DND-41 (cell line): Measurements from ENCODE around the gene ZNF473.

Source experiments
- ATAC-seq: fragments of 200-7000 bp; cut with Tn5 transposase; 3 replicates; pipeline ENCODE4 v1.9.1; 2021; ENCODE audit warnings: low read depth; ENCODE audit not compliant: insufficient read depth
- DNase-seq: peaks from one replicate; pipeline ENCODE4 v3.0.0-alpha.2; 2020
- H2AFZ ChIP-seq: 2 replicates; pipeline ENCODE4 v1.6.0; 2012; ENCODE audit warnings: low read depth, low read length
- H3K27ac ChIP-seq: 2 replicates; pipeline ENCODE4 v1.5.1; 2012; ENCODE audit warnings: low read length, inconsistent platforms
- H3K27me3 ChIP-seq: fragments of 200-600 bp; sonication (generic); 2 replicates; pipeline ENCODE4 v1.6.0; 2012; ENCODE audit warnings: low read length, mild to moderate bottlenecking, inconsistent platforms; ENCODE audit not compliant: insufficient read depth, poor library complexity
- H3K36me3 ChIP-seq: 2 replicates; pipeline ENCODE4 v1.5.1; 2012; ENCODE audit warnings: low read length, inconsistent platforms; ENCODE audit not compliant: insufficient read depth
- H3K4me1 ChIP-seq: 2 replicates; pipeline ENCODE4 v1.5.1; 2012; ENCODE audit warnings: mild to moderate bottlenecking, low read length; ENCODE audit not compliant: insufficient read depth
- H3K4me2 ChIP-seq: 2 replicates; pipeline ENCODE4 v1.6.0; 2012; ENCODE audit warnings: mild to moderate bottlenecking, moderate library complexity, low read length, inconsistent platforms; ENCODE audit not compliant: insufficient read depth
- H3K4me3 ChIP-seq, 2 experiments: fragments of 200-600 bp in 1 of 2; shearing (Covaris generic) in 1 of 2; 2 replicates each; pipeline ENCODE4 v1.5.1; 2012 to 2016; ENCODE audit warnings: inconsistent platforms in 2 of 2, low read length in 2 of 2, mild to moderate bottlenecking in 2 of 2, low read depth in 1 of 2, moderate library complexity in 1 of 2
- H3K79me2 ChIP-seq: 2 replicates; pipeline ENCODE4 v1.6.0; 2012; ENCODE audit warnings: low read length, inconsistent platforms; ENCODE audit not compliant: insufficient read depth
- H3K9ac ChIP-seq: 2 replicates; pipeline ENCODE4 v1.6.0; 2012; ENCODE audit warnings: low read depth, mild to moderate bottlenecking, inconsistent platforms, low read length, moderate library complexity
- H3K9me3 ChIP-seq: 2 replicates; pipeline ENCODE4 v1.5.1; 2012; ENCODE audit warnings: low read length, moderate library complexity, mild to moderate bottlenecking, inconsistent platforms; ENCODE audit not compliant: insufficient read depth, severe bottlenecking
- H4K20me1 ChIP-seq: 2 replicates; pipeline ENCODE4 v1.6.0; 2012; ENCODE audit warnings: low read length; ENCODE audit not compliant: insufficient read depth
- CTCF ChIP-seq: IDR thresholded peaks from 2 replicates; pipeline ENCODE4 v1.5.1; 2012; ENCODE audit warnings: borderline replicate concordance, low read length, moderate library complexity, mild to moderate bottlenecking; ENCODE audit not compliant: poor library complexity, severe bottlenecking; ENCODE audit errors: extremely low read depth
- EZH2 ChIP-seq: IDR thresholded peaks from 3 replicates; pipeline ENCODE4 v1.6.1; 2012; ENCODE audit warnings: borderline replicate concordance, low read depth, mild to moderate bottlenecking, moderate library complexity, low read length, inconsistent platforms; ENCODE audit not compliant: severe bottlenecking

Gene ZNF473

GRCh38 chr19:50020481-50020880 lies 5.3 kb upstream of the ZNF473 start:
- Histone ChIP-seq H2AFZ (no peak overlapping the region), H3K27me3 (no peaks in the 10 kb centered on the region), H3K9me3 (no peaks in the 10 kb centered on the region), H3K36me3 (peaks cover 34% of the 10 kb centered on the region), H3K79me2 (peaks cover 44% of the 10 kb centered on the region), H3K4me1 (peaks cover 17% of the 10 kb centered on the region), H3K4me3 (no peak overlapping the region), H4K20me1 (peaks cover 25% of the 10 kb centered on the region), H3K4me2 (no peak overlapping the region), H3K27ac (no peak overlapping the region), H3K9ac (no peak overlapping the region)
- TF ChIP-seq CTCF: no peak
- no peak for TF ChIP-seq EZH2
- no peak for DNase-seq
- ATAC-seq: no peak

- Histone ChIP-seq H2AFZ (no peak overlapping the region), H3K9me3 (no peaks in the 10 kb centered on the region), H3K9ac (no peak overlapping the region), H3K4me2 (no peak overlapping the region), H4K20me1 (peaks cover 28% of the 10 kb centered on the region), H3K27me3 (no peaks in the 10 kb centered on the region), H3K79me2 (peaks cover 64% of the 10 kb centered on the region), H3K27ac (no peak overlapping the region), H3K36me3 (peaks cover 15% of the 10 kb centered on the region), H3K4me1 (peaks cover 36% of the 10 kb centered on the region), H3K4me3 (no peak overlapping the region)
- DNase-seq (no peak), ATAC-seq (no peak)
- TF ChIP-seq EZH2 (no peak), CTCF (no peak)
Observed at GRCh38 chr19:50022823-50023222, 3.0 kb upstream of the ZNF473 start.

- peak overlapping the region; percentile 75 to 92 for H3K4me3 ChIP-seq
- peaks cover 81% of the 10 kb centered on the region for H3K79me2 ChIP-seq
- H3K9me3 ChIP-seq: no peaks in the 10 kb centered on the region
- peaks cover 14% of the 10 kb centered on the region for H3K36me3 ChIP-seq
- TF ChIP-seq CTCF (no peak), EZH2 (no peak)
- H3K27me3 ChIP-seq: no peaks in the 10 kb centered on the region
- peak overlapping the region; percentile 93 for H3K27ac ChIP-seq
- peaks cover 38% of the 10 kb centered on the region for H4K20me1 ChIP-seq
- peak overlapping the region; percentile 94 for H2AFZ ChIP-seq
- H3K4me1 ChIP-seq: peaks cover 44% of the 10 kb centered on the region
- no peak for DNase-seq
- peak; percentile 11 for ATAC-seq
- peak overlapping the region; percentile 78 for H3K9ac ChIP-seq
- H3K4me2 ChIP-seq: peak overlapping the region; percentile 84
Observed at GRCh38 chr19:50024719-50025021, 1.1 kb upstream of the ZNF473 start.
